ENCODE data around the gene MYL2. TPM values are rescaled to one million over a fixed set of nuclear protein-coding genes. Genes with fewer than 3 reads are reported as not detected.
"Not testable (repeated sequence)": the region's sequence is repeated elsewhere in the genome, so short reads cannot be mapped to it uniquely, and the experiment has no call there.

Gene MYL2
- total and polyA plus RNA-seq, 3 donors from 2014 or later: 0.55 to 131 (median 1.9) TPM

- no peak for TF ChIP-seq POLR2A (IDR thresholded peaks at IDR 0.05)
- TF ChIP-seq, protein P1, sequence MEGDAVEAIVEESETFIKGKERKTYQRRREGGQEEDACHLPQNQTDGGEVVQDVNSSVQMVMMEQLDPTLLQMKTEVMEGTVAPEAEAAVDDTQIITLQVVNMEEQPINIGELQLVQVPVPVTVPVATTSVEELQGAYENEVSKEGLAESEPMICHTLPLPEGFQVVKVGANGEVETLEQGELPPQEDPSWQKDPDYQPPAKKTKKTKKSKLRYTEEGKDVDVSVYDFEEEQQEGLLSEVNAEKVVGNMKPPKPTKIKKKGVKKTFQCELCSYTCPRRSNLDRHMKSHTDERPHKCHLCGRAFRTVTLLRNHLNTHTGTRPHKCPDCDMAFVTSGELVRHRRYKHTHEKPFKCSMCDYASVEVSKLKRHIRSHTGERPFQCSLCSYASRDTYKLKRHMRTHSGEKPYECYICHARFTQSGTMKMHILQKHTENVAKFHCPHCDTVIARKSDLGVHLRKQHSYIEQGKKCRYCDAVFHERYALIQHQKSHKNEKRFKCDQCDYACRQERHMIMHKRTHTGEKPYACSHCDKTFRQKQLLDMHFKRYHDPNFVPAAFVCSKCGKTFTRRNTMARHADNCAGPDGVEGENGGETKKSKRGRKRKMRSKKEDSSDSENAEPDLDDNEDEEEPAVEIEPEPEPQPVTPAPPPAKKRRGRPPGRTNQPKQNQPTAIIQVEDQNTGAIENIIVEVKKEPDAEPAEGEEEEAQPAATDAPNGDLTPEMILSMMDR (IDR thresholded peaks at IDR 0.05): no peak
- intact Hi-C loops (cut with DNase I; ENCODE audit: low total_unique reads): no loop called here
- WGBS, 2 donors: 62 to 89% methylated on average over 7 to 10 of the region's 10 CpGs
These were observed 36.8 kb upstream of the MYL2 start for GRCh38 chr12:110957159-110957558.

GRCh38 chr12:110950867-110951266, 30.5 kb upstream of the MYL2 start:
- H3K36me3 ChIP-seq (ENCODE audit: low read depth, missing control alignments); DNase-seq; H3K27ac ChIP-seq; H3K27me3 ChIP-seq; H3K4me1 ChIP-seq; intact Hi-C loops (cut with DNase I; ENCODE audit: low total_unique reads); H3K4me3 ChIP-seq; H3K9me3 ChIP-seq: not testable (repeated sequence)
- WGBS, 2 donors: 65% methylated on average over 16 of the region's 31 CpGs; no CpG with 5 or more reads in 1 of the 2 donors

More at GRCh38 chr12:110957159-110957558, 36.8 kb upstream of the MYL2 start:
- DNase-seq: no peak
- H3K36me3 ChIP-seq (ENCODE audit: low read depth, missing control alignments): no peaks in the 10 kb centered on the region
- no peaks in the 10 kb centered on the region for H3K4me1 ChIP-seq
- no peaks in the 10 kb centered on the region for H3K27me3 ChIP-seq
- no peak overlapping the region for H3K27ac ChIP-seq
- H3K9me3 ChIP-seq: no peaks in the 10 kb centered on the region
- H3K4me3 ChIP-seq: peak overlapping the region in 1 of 2 donors; percentile 38

GRCh38 chr12:110950466-110950865, 30.1 kb upstream of the MYL2 start:
- DNase-seq; H3K4me3 ChIP-seq; intact Hi-C loops (cut with DNase I; ENCODE audit: low total_unique reads); H3K36me3 ChIP-seq (ENCODE audit: low read depth, missing control alignments); H3K27ac ChIP-seq; H3K4me1 ChIP-seq; H3K9me3 ChIP-seq; H3K27me3 ChIP-seq: not testable (repeated sequence)
- 81% methylated on average over 11 of the region's 31 CpGs; no CpG with 5 or more reads in 1 of the 2 donors for WGBS, 2 donors

- DNase-seq: no peak
- Histone ChIP-seq H3K27me3 (no peaks in the 10 kb centered on the region), H3K4me3 (no peak overlapping the region), H3K27ac (no peak overlapping the region), H3K9me3 (no peaks in the 10 kb centered on the region), H3K4me1 (no peaks in the 10 kb centered on the region), H3K36me3 (ENCODE audit: low read depth, missing control alignments) (no peaks in the 10 kb centered on the region)
- WGBS, 2 donors: 85 to 86% methylated on average over 2 of the region's 2 CpGs
- intact Hi-C loops (cut with DNase I; ENCODE audit: low total_unique reads): no loop called here
- no peak for TF ChIP-seq POLR2A (IDR thresholded peaks at IDR 0.05)
- TF ChIP-seq, protein P1 (IDR thresholded peaks at IDR 0.05): no peak
These were observed 27.7 kb upstream of the MYL2 start for GRCh38 chr12:110948041-110948440.

DNA sequence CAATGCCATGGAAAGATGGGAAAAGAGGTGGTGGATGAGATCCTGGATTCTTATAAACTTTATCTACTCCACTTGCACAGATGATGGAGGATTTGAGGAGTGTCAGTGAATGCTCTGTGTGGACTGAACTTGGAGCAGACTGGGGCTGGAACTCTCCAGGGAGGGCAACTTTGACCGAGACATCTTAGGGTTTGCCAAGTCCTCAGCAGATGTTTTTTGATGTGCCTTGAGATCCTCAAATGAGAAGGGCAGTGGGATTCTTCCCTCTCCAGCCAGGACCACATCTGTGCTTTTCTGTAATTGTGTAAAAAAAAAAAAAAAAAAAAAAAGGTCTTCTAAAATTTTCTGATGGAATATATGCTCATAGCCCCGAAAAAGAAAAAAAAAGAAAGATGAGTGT, 23.0 kb upstream of the MYL2 start:
- H3K27me3 ChIP-seq: no peaks in the 10 kb centered on the region
- no peaks in the 10 kb centered on the region for H3K9me3 ChIP-seq
- no peak for DNase-seq
- 33 to 37% methylated on average over 2 of the region's 2 CpGs for WGBS, 2 donors
- no peak overlapping the region for H3K4me3 ChIP-seq
- H3K27ac ChIP-seq: no peak overlapping the region
- TF ChIP-seq, protein P1 (IDR thresholded peaks at IDR 0.05): no peak
- no peak for TF ChIP-seq POLR2A (IDR thresholded peaks at IDR 0.05)
- H3K4me1 ChIP-seq: no peaks in the 10 kb centered on the region
- intact Hi-C loops (cut with DNase I; ENCODE audit: low total_unique reads): no loop called here
- H3K36me3 ChIP-seq (ENCODE audit: low read depth, missing control alignments): no peaks in the 10 kb centered on the region

GRCh38 chr12:110941391-110941790, 21.0 kb upstream of the MYL2 start:
- DNase-seq: no peak
- Histone ChIP-seq H3K4me1 (no peaks in the 10 kb centered on the region), H3K4me3 (no peak overlapping the region), H3K36me3 (ENCODE audit: low read depth, missing control alignments) (no peaks in the 10 kb centered on the region), H3K9me3 (no peaks in the 10 kb centered on the region), H3K27me3 (no peaks in the 10 kb centered on the region), H3K27ac (no peak overlapping the region)
- intact Hi-C loops (cut with DNase I; ENCODE audit: low total_unique reads): no loop called here
- WGBS, 2 donors: 86 to 93% methylated on average over 6 of the region's 6 CpGs
- TF ChIP-seq POLR2A (IDR thresholded peaks at IDR 0.05): no peak
- TF ChIP-seq, protein P1 (IDR thresholded peaks at IDR 0.05): no peak
